ENCODE data around the gene CELF2. TPM values are rescaled to one million over a fixed set of nuclear protein-coding genes. Genes with fewer than 3 reads are reported as not detected.

The CELF2 gene
- total RNA-seq, 3 donors from 2014 or later (not counting 1 experiment from before 2014, with no cell fraction given) = 282 to 298 (median 295) TPM

- 56% methylated on average over 8 of the region's 8 CpGs for WGBS (ENCODE audit: insufficient coverage)
- TF ChIP-seq, protein P1, sequence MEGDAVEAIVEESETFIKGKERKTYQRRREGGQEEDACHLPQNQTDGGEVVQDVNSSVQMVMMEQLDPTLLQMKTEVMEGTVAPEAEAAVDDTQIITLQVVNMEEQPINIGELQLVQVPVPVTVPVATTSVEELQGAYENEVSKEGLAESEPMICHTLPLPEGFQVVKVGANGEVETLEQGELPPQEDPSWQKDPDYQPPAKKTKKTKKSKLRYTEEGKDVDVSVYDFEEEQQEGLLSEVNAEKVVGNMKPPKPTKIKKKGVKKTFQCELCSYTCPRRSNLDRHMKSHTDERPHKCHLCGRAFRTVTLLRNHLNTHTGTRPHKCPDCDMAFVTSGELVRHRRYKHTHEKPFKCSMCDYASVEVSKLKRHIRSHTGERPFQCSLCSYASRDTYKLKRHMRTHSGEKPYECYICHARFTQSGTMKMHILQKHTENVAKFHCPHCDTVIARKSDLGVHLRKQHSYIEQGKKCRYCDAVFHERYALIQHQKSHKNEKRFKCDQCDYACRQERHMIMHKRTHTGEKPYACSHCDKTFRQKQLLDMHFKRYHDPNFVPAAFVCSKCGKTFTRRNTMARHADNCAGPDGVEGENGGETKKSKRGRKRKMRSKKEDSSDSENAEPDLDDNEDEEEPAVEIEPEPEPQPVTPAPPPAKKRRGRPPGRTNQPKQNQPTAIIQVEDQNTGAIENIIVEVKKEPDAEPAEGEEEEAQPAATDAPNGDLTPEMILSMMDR (IDR thresholded peaks at IDR 0.05) = no peak
- Histone ChIP-seq H3K9me3 (ENCODE audit: control insufficient read depth, insufficient read depth, low read length) (no peaks in the 10 kb centered on the region), H3K4me3 (ENCODE audit: low read length) (no peak overlapping the region), H3K27ac (ENCODE audit: low read length) (peak overlapping the region; percentile 69), H3K4me1 (ENCODE audit: control insufficient read depth, insufficient read depth, low read length) (peaks cover 80% of the 10 kb centered on the region), H3K27me3 (ENCODE audit: control insufficient read depth, insufficient read depth, low read length) (no peaks in the 10 kb centered on the region), H3K36me3 (ENCODE audit: control insufficient read depth, insufficient read depth, low read length) (peaks cover 52% of the 10 kb centered on the region)
- DNase-seq = peak in 1 of 2 donors; percentile 33
- ATAC-seq = peak in 1 of 3 donors; percentile 41
- no peak overlapping the region for H3K4me3 Mint-ChIP-seq
- H3K9me3 Mint-ChIP-seq = no peaks in the 10 kb centered on the region
- H3K27me3 Mint-ChIP-seq (ENCODE audit: low read depth in 2 of 2) = no peaks in the 10 kb centered on the region
- peaks cover 10% of the 10 kb centered on the region for H3K36me3 Mint-ChIP-seq
- peaks cover 17 to 60% of the 10 kb centered on the region in 2 donors for H3K4me1 Mint-ChIP-seq
- no peak overlapping the region for H3K27ac Mint-ChIP-seq
- intact Hi-C loops (cut with micrococcal nuclease) = loop anchor here (2.0 kb wide), 1 partner anchor 75 kb away; no protein-coding TSS in a partner anchor
Observed at GRCh38 chr10:11245510-11245909, 227.8 kb downstream of the CELF2 start.

DNA sequence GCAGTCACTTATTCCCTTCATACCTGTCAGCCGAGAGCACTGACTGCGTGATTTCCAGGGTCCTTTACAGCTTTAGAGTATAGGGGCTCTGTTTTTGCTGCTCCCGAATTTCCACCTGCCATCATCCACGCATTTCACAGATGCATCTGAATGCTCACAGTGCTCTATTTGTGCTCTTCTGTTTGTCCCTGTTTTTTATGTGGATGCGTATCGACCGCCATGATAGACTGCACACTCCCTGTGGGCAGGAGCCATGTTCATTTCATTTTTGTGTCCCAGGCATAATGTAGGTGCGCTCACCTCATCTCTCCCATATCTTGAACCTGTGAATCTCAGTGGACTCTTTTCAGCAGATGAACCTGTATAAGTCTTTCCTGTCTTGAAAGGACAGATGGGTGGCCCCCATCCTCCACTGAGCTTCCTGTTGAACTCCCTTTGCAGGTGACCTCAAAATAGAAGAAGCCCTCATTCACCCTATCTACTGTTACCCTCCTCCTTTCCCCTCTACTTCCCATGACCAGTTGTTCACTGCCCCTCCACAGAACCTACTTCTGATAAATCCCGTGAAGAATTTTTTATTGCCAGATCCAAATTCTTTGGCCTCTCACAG, 228.4 kb downstream of the CELF2 start:
- Mint-ChIP-seq H3K9me3 (no peaks in the 10 kb centered on the region), H3K4me1 (peaks cover 23 to 62% of the 10 kb centered on the region in 2 donors), H3K27me3 (ENCODE audit: low read depth in 2 of 2) (no peaks in the 10 kb centered on the region), H3K27ac (no peak overlapping the region), H3K36me3 (peaks cover 10% of the 10 kb centered on the region), H3K4me3 (no peak overlapping the region)
- no peaks in the 10 kb centered on the region for H3K27me3 ChIP-seq (ENCODE audit: control insufficient read depth, insufficient read depth, low read length)
- H3K36me3 ChIP-seq (ENCODE audit: control insufficient read depth, insufficient read depth, low read length) = peaks cover 57% of the 10 kb centered on the region
- 96% methylated on average over 9 of the region's 9 CpGs for WGBS (ENCODE audit: insufficient coverage)
- peak overlapping the region; percentile 69 for H3K27ac ChIP-seq (ENCODE audit: low read length)
- no peak overlapping the region for H3K4me3 ChIP-seq (ENCODE audit: low read length)
- peak in 1 of 2 donors; percentile 45 for DNase-seq
- TF ChIP-seq, protein P1 (IDR thresholded peaks at IDR 0.05) = no peak
- no peaks in the 10 kb centered on the region for H3K9me3 ChIP-seq (ENCODE audit: control insufficient read depth, insufficient read depth, low read length)
- ATAC-seq = no peak
- H3K4me1 ChIP-seq (ENCODE audit: control insufficient read depth, insufficient read depth, low read length) = peaks cover 79% of the 10 kb centered on the region
- intact Hi-C loops (cut with micrococcal nuclease) = loop anchor here (2.0 kb wide), 1 partner anchor 75 kb away; no protein-coding TSS in a partner anchor

DNA sequence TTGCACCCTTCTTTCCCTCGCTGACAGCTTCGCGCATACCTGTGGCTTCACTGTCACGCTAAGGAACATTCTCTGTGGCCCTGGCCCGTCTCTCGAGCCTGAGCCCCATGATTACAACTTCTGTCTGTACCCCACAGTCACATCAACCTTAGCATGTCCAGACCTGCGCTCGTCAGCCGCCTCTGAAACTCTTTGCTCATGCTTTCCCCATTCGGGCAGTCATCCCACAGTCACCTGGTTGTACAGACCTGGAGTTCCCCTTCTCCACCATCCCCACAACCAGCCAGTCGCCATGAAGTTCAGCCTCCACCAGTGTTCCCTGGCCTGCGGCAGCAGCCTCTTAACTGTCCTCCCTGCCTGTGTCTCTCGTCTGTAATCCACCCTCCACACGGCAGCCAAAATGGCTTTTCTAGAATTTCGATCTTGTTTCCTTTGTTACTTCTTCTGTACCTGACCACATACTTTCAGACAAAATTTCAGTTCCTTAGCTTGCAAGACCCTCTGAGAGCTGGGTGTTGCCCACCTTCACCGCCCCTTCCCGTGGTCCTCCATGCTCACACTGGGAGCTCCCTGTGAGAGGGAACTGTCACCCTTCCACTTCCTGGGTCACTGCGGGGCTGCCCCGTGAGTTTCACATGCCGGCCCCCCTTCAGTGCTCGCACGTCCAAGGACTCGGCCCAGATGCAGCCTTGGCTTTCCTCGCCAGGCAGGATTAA, 229.2 kb downstream of the CELF2 start:
- Histone ChIP-seq H3K9me3 (ENCODE audit: control insufficient read depth, insufficient read depth, low read length) (no peaks in the 10 kb centered on the region), H3K4me1 (ENCODE audit: control insufficient read depth, insufficient read depth, low read length) (peaks cover 75% of the 10 kb centered on the region), H3K4me3 (ENCODE audit: low read length) (no peak overlapping the region), H3K36me3 (ENCODE audit: control insufficient read depth, insufficient read depth, low read length) (peaks cover 65% of the 10 kb centered on the region), H3K27me3 (ENCODE audit: control insufficient read depth, insufficient read depth, low read length) (no peaks in the 10 kb centered on the region), H3K27ac (ENCODE audit: low read length) (peak overlapping the region; percentile 69)
- Mint-ChIP-seq H3K27ac (no peak overlapping the region), H3K4me1 (peaks cover 28 to 62% of the 10 kb centered on the region in 2 donors), H3K36me3 (peaks cover 10% of the 10 kb centered on the region), H3K4me3 (no peak overlapping the region), H3K27me3 (ENCODE audit: low read depth in 2 of 2) (no peaks in the 10 kb centered on the region), H3K9me3 (no peaks in the 10 kb centered on the region)
- TF ChIP-seq, protein P1 (IDR thresholded peaks at IDR 0.05) = no peak
- intact Hi-C loops (cut with micrococcal nuclease) = no loop called here
- DNase-seq (no peak), ATAC-seq (no peak)
- WGBS (ENCODE audit: insufficient coverage) = 70% methylated on average over 24 of the region's 24 CpGs
